ENCODE data around the gene POGLUT3.
A peak's percentile ranks its signal among the peaks of the same experiment; 100 is the strongest.

The POGLUT3 gene

DNA sequence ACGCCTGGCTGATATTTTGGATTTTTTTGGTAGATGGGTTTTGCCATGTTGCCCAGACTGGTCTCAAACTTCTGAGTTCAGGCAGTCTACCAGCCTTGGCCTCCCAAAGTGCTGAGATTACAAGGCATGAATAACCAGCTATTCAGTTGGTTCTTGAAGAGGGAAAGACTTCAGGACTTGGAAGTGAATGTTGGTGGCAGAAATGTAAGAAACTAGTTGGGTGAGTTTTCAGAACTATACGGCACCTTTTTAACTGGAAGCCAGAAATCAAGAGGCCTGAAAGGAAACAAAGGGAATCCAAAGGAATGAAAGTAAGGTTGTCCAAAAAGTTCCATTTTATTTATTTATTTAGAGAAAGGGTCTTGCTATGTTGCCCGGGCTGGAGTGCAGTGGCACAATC is 2.9 kb downstream of the POGLUT3 start:
- Histone ChIP-seq H3K36me3 (ENCODE audit: insufficient read depth, low read length) (peaks cover under 1% of the 10 kb centered on the region), H3K27me3 (ENCODE audit: insufficient read depth, low read length) (no peaks in the 10 kb centered on the region), H3K4me1 (ENCODE audit: insufficient read depth, low read length) (peaks cover 7% of the 10 kb centered on the region), H3K4me3 (ENCODE audit: low read length) (no peak overlapping the region), H3K9me3 (ENCODE audit: low read length) (no peaks in the 10 kb centered on the region), H2AFZ (ENCODE audit: low read depth, low read length) (no peak overlapping the region)

- H3K36me3 ChIP-seq (ENCODE audit: insufficient read depth, low read length), result peaks cover 5% of the 10 kb centered on the region
Measured at GRCh38 chr11:108494182-108494581, 4.0 kb downstream of the POGLUT3 start.

DNA sequence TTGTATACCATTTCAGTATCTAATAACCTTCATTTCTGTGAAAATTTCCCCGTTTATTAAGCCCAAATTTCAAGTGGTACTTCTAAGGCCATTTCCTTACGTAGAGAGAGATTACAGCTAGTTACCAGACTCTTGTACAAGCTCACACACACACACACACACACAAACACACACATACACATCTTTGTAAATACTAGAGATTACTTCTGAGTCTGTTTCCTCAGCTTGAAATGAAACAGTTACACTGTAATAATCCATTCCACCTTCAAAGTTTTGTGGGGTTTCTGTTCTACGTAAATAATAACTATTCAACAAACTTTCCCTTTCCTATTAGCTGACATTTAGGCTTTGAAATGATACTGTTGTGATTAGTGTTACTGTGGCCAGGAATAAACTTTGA is 6.2 kb downstream of the POGLUT3 start:
- Histone ChIP-seq H2AFZ (ENCODE audit: low read depth, low read length) (no peak overlapping the region), H3K4me3 (ENCODE audit: low read length) (no peak overlapping the region), H3K4me1 (ENCODE audit: insufficient read depth, low read length) (peaks cover 4% of the 10 kb centered on the region), H3K27me3 (ENCODE audit: insufficient read depth, low read length) (no peaks in the 10 kb centered on the region), H3K36me3 (ENCODE audit: insufficient read depth, low read length) (peaks cover 5% of the 10 kb centered on the region), H3K9me3 (ENCODE audit: low read length) (no peaks in the 10 kb centered on the region)

More at GRCh38 chr11:108494182-108494581, 4.0 kb downstream of the POGLUT3 start:
- Histone ChIP-seq H2AFZ (ENCODE audit: low read depth, low read length) (no peak overlapping the region), H3K4me1 (ENCODE audit: insufficient read depth, low read length) (peaks cover 7% of the 10 kb centered on the region), H3K9me3 (ENCODE audit: low read length) (no peaks in the 10 kb centered on the region), H3K27me3 (ENCODE audit: insufficient read depth, low read length) (no peaks in the 10 kb centered on the region), H3K4me3 (ENCODE audit: low read length) (no peak overlapping the region)

GRCh38 chr11:108486828-108487227 is 11.4 kb downstream of the POGLUT3 start:
- H3K4me1 ChIP-seq (ENCODE audit: insufficient read depth, low read length), result no peaks in the 10 kb centered on the region
- peaks cover 26% of the 10 kb centered on the region for H3K36me3 ChIP-seq (ENCODE audit: insufficient read depth, low read length)
- no peak overlapping the region for H2AFZ ChIP-seq (ENCODE audit: low read depth, low read length)
- no peaks in the 10 kb centered on the region for H3K27me3 ChIP-seq (ENCODE audit: insufficient read depth, low read length)
- no peaks in the 10 kb centered on the region for H3K9me3 ChIP-seq (ENCODE audit: low read length)
- no peak overlapping the region for H3K4me3 ChIP-seq (ENCODE audit: low read length)

DNA sequence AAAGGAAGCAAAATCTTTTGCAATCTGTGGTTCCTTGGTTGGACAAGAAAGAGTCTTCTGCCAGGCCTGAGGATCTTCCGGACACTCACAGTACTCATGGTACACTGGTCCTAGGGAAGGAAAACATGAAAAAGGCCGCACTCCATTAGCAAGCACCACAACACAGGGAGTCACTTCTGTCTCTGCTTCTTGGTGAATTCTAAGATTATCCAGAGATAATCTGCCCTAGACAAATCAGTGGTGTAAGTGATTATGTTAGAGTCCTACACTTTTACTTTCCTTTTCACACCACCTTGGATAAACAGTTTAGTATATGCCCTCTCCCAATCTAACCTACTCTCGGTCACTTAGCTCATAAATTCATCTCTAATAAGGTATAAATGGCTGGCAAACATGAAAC is 11.9 kb downstream of the POGLUT3 start:
- Histone ChIP-seq H3K4me3 (ENCODE audit: low read length) (no peak overlapping the region), H3K9me3 (ENCODE audit: low read length) (no peaks in the 10 kb centered on the region), H2AFZ (ENCODE audit: low read depth, low read length) (no peak overlapping the region), H3K4me1 (ENCODE audit: insufficient read depth, low read length) (no peaks in the 10 kb centered on the region), H3K36me3 (ENCODE audit: insufficient read depth, low read length) (peaks cover 29% of the 10 kb centered on the region), H3K27me3 (ENCODE audit: insufficient read depth, low read length) (no peaks in the 10 kb centered on the region)

GRCh38 chr11:108483163-108483562 is 15.0 kb downstream of the POGLUT3 start:
- H3K4me1 ChIP-seq (ENCODE audit: insufficient read depth, low read length), result no peaks in the 10 kb centered on the region
- no peaks in the 10 kb centered on the region for H3K27me3 ChIP-seq (ENCODE audit: insufficient read depth, low read length)
- no peaks in the 10 kb centered on the region for H3K9me3 ChIP-seq (ENCODE audit: low read length)
- peaks cover 29% of the 10 kb centered on the region for H3K36me3 ChIP-seq (ENCODE audit: insufficient read depth, low read length)
- H2AFZ ChIP-seq (ENCODE audit: low read depth, low read length), result no peak overlapping the region
- H3K4me3 ChIP-seq (ENCODE audit: low read length), result no peak overlapping the region

DNA sequence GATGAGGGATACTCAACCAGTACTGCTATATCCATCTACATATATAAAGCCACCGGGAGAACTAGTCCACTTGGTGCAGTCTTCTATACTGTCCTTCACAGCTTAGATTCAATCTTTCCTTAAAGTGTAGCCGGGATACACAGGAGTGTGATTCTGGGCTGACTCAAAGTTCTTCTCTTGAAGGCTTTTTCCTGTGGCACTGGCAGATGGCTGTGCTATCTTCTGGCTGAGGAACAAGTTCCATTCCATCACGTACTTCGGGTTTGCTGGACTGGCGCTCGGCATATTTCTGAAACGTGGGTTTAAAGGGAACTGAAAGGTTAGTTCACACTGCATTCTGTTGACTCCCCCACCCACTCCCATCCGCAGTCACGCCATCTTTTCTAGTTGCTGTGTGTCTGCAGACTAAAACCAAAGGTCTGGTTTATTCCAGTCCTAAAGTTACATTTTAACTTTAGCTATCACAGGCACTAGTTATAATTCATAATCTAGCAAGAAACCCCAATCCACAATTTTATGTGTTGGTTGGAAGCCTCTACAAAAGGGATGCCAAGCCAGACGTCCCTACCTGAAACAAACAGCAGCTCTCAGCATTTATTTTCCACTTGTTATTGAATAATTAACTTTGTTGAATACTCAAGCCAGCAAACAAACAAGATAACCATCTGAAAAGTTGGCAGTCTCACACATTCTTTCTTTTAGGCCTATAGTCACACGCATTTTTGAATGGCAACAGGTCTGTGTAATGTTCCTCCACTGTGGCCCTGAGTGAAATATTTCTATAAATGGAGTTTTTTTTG is 23.3 kb downstream of the POGLUT3 start:
- H3K36me3 ChIP-seq (ENCODE audit: insufficient read depth, low read length), result peaks cover 36% of the 10 kb centered on the region
- no peak overlapping the region for H3K4me3 ChIP-seq (ENCODE audit: low read length)
- no peaks in the 10 kb centered on the region for H3K4me1 ChIP-seq (ENCODE audit: insufficient read depth, low read length)
- no peak overlapping the region for H2AFZ ChIP-seq (ENCODE audit: low read depth, low read length)
- no peaks in the 10 kb centered on the region for H3K9me3 ChIP-seq (ENCODE audit: low read length)
- no peaks in the 10 kb centered on the region for H3K27me3 ChIP-seq (ENCODE audit: insufficient read depth, low read length)

GRCh38 chr11:108472681-108473080 is 25.5 kb downstream of the POGLUT3 start:
- H3K4me1 ChIP-seq (ENCODE audit: insufficient read depth, low read length), result no peaks in the 10 kb centered on the region
- no peak overlapping the region for H3K4me3 ChIP-seq (ENCODE audit: low read length)
- H3K27me3 ChIP-seq (ENCODE audit: insufficient read depth, low read length), result no peaks in the 10 kb centered on the region
- no peak overlapping the region for H2AFZ ChIP-seq (ENCODE audit: low read depth, low read length)
- H3K9me3 ChIP-seq (ENCODE audit: low read length), result no peaks in the 10 kb centered on the region
- peaks cover 32% of the 10 kb centered on the region for H3K36me3 ChIP-seq (ENCODE audit: insufficient read depth, low read length)

DNA sequence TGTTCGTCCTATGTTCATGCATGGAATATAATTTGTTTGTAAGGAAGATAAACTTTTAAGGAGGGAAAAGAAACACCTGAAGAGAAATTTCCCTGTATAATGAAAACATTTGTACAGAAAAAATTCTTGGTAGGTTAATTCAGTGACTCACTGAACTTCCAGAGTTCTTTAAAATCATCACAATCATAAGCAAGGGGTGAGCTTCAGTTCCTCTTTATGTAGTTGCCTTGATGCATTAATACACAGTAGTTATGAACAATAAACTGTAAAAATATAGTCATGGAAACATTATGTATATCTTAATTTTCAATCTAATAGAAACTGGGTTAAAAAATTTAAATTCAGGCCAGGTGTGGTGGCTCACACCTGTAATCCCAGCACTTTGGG is 29.7 kb downstream of the POGLUT3 start:
- no peak overlapping the region for H2AFZ ChIP-seq (ENCODE audit: low read depth, low read length)
- peaks cover 4% of the 10 kb centered on the region for H3K36me3 ChIP-seq (ENCODE audit: insufficient read depth, low read length)
- no peaks in the 10 kb centered on the region for H3K9me3 ChIP-seq (ENCODE audit: low read length)
- no peak overlapping the region for H3K4me3 ChIP-seq (ENCODE audit: low read length)
- H3K4me1 ChIP-seq (ENCODE audit: insufficient read depth, low read length), result peaks cover 3% of the 10 kb centered on the region
- H3K27me3 ChIP-seq (ENCODE audit: insufficient read depth, low read length), result no peaks in the 10 kb centered on the region

DNA sequence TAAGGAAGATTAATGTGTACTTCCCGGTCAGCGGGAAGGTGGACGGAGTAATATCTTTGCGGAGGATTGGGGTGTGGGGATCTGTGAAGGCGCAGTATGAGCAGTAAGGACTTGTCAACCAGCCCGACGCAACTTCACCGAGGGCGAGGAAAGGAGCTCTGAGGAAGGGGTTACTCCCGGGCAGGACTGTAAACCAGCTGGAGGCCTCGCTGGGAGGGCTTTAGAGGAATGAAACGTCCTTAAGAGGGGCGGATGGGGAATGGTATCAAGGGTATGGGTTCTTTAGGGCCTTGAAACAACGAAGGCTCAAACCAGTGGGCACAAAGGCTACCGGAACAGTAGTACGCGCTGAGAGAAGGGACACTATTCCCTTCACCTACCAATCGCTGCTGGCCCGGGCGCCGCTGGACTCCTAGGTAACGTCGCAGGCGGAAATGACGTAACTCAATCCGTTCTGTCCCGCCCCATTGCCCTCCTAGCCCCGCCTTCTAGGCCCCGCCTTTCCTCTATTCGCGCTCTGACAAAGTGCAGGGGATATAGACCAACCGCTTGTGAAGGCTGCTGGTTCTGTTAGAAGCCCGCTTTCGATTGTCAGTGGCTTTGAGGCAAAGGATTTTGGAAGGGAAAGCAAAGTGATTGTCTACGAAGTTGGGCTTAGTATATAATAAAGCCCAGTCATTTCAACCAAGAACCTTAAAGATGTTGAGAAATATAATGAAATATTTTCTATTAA is 30.9 kb downstream of the POGLUT3 start, which contains the start of gene C11orf65:
C11orf65 (minus strand) TSS at position 439 of the 733 bp plus-strand sequence. CDS start 5,970 bp downstream, outside the sequence.
- peak within 1 kb of the TSS; percentile 80 for H3K4me3 ChIP-seq (ENCODE audit: low read length)
- H2AFZ ChIP-seq (ENCODE audit: low read depth, low read length), result peak within 1 kb of the TSS; percentile 75
- H3K27me3 ChIP-seq (ENCODE audit: insufficient read depth, low read length), result no peaks in the 10 kb centered on the region
- H3K36me3 ChIP-seq (ENCODE audit: insufficient read depth, low read length), result peaks cover 2% of the 10 kb centered on the region
- no peaks in the 10 kb centered on the region for H3K9me3 ChIP-seq (ENCODE audit: low read length)
- peaks cover 3% of the 10 kb centered on the region for H3K4me1 ChIP-seq (ENCODE audit: insufficient read depth, low read length)

DNA sequence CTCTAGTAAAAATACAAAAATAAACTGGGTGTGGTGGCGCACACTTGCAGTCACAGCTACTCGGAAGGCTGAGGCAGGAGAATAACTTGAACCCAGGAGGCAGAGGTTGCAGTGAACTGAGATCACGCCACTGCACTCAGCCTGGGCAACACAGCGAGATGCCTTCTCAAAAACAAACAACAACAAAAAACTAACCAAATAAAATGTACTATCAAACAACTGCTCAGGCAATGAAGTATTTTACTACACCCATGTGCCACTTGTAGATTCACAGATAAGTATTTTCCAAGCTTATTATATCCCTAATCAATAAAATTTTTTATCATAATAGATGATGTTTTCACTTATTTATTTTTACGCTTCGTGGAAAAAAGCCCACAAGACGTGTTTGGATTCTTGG is 31.8 kb downstream of the POGLUT3 start:
- H3K36me3 ChIP-seq (ENCODE audit: insufficient read depth, low read length), result no peaks in the 10 kb centered on the region
- no peaks in the 10 kb centered on the region for H3K27me3 ChIP-seq (ENCODE audit: insufficient read depth, low read length)
- H2AFZ ChIP-seq (ENCODE audit: low read depth, low read length), result peak overlapping the region; percentile 75
- peaks cover 3% of the 10 kb centered on the region for H3K4me1 ChIP-seq (ENCODE audit: insufficient read depth, low read length)
- peak overlapping the region; percentile 80 for H3K4me3 ChIP-seq (ENCODE audit: low read length)
- H3K9me3 ChIP-seq (ENCODE audit: low read length), result no peaks in the 10 kb centered on the region

GRCh38 chr11:108453207-108453835 is 44.9 kb downstream of the POGLUT3 start:
- Histone ChIP-seq H3K36me3 (ENCODE audit: insufficient read depth, low read length) (no peaks in the 10 kb centered on the region), H3K27me3 (ENCODE audit: insufficient read depth, low read length) (no peaks in the 10 kb centered on the region), H2AFZ (ENCODE audit: low read depth, low read length) (no peak overlapping the region), H3K9me3 (ENCODE audit: low read length) (no peaks in the 10 kb centered on the region), H3K4me1 (ENCODE audit: insufficient read depth, low read length) (no peaks in the 10 kb centered on the region), H3K4me3 (ENCODE audit: low read length) (no peak overlapping the region)
